H9 (cell line): ENCODE data around the gene ZBTB16. TPM values are rescaled to one million over a fixed set of nuclear protein-coding genes. Genes with fewer than 3 reads are reported as not detected.

ENCODE experiments used
- DNase-seq: peaks from one replicate; pipeline ENCODE4 v3.0.0-alpha.2; 2017
- H2AFZ ChIP-seq: one replicate; pipeline ENCODE4 v1.6.1; 2013; ENCODE audit warnings: mild to moderate bottlenecking, low read length, control low read depth, moderate library complexity
- H2AK5ac ChIP-seq: 2 replicates; pipeline ENCODE4 v1.6.1; 2013; ENCODE audit warnings: low read length, control low read depth, mixed read lengths; ENCODE audit not compliant: insufficient read length
- H2BK120ac ChIP-seq: one replicate; pipeline ENCODE4 v1.6.1; 2013; ENCODE audit warnings: low read depth, mild to moderate bottlenecking, low read length, control low read depth, inconsistent platforms; ENCODE audit not compliant: poor library complexity, severe bottlenecking
- H2BK12ac ChIP-seq: 2 replicates; pipeline ENCODE4 v1.6.1; 2013; ENCODE audit warnings: low read length, control low read depth, mixed read lengths, low read depth; ENCODE audit not compliant: insufficient read length
- H2BK15ac ChIP-seq: 2 replicates; pipeline ENCODE4 v1.6.1; 2013; ENCODE audit warnings: low read depth, low read length, control low read depth
- H2BK20ac ChIP-seq: one replicate; pipeline ENCODE4 v1.6.1; 2013; ENCODE audit warnings: low read depth, mild to moderate bottlenecking, low read length, control low read depth, inconsistent platforms; ENCODE audit not compliant: poor library complexity, severe bottlenecking
- H2BK5ac ChIP-seq: 2 replicates; pipeline ENCODE4 v1.6.1; 2013; ENCODE audit warnings: low read length, control low read depth, mixed read lengths; ENCODE audit not compliant: insufficient read length
- H3K14ac ChIP-seq: 2 replicates; pipeline ENCODE4 v1.6.1; 2013; ENCODE audit warnings: low read length, control low read depth; ENCODE audit not compliant: insufficient read depth
- H3K18ac ChIP-seq: 2 replicates; pipeline ENCODE4 v1.6.1; 2013; ENCODE audit warnings: low read depth, mild to moderate bottlenecking, mixed read lengths, low read length, control low read depth; ENCODE audit not compliant: insufficient read length
- H3K23ac ChIP-seq: 2 replicates; pipeline ENCODE4 v1.6.1; 2013; ENCODE audit warnings: low read length, control low read depth, mixed read lengths, low read depth; ENCODE audit not compliant: insufficient read length
- H3K23me2 ChIP-seq: 2 replicates; pipeline ENCODE4 v1.6.1; 2013; ENCODE audit warnings: low read depth, mild to moderate bottlenecking, mixed read lengths, low read length, control low read depth; ENCODE audit not compliant: insufficient read length, poor library complexity, severe bottlenecking
- H3K27ac ChIP-seq: 2 replicates; pipeline ENCODE4 v1.5.1; 2013; ENCODE audit warnings: low read length, control low read depth, mixed read lengths, low read depth; ENCODE audit not compliant: insufficient read length
- H3K27me3 ChIP-seq: 2 replicates; pipeline ENCODE4 v1.6.1; 2013; ENCODE audit warnings: low read length, control low read depth, inconsistent platforms; ENCODE audit not compliant: insufficient read depth
- H3K4ac ChIP-seq: 2 replicates; pipeline ENCODE4 v1.6.1; 2013; ENCODE audit warnings: low read depth, mild to moderate bottlenecking, control low read depth, inconsistent platforms, low read length, moderate library complexity
- H3K4me1 ChIP-seq: 2 replicates; pipeline ENCODE4 v1.6.1; 2013; ENCODE audit warnings: low read length, control low read depth, inconsistent platforms; ENCODE audit not compliant: insufficient read depth
- H3K4me2 ChIP-seq: 2 replicates; pipeline ENCODE4 v1.6.1; 2013; ENCODE audit warnings: low read length, control low read depth, mixed read lengths; ENCODE audit not compliant: insufficient read length, insufficient read depth
- H3K56ac ChIP-seq: 2 replicates; pipeline ENCODE4 v1.6.1; 2013; ENCODE audit warnings: low read depth, mild to moderate bottlenecking, mixed read lengths, low read length, control low read depth; ENCODE audit not compliant: insufficient read length
- H3K79me1 ChIP-seq: 2 replicates; pipeline ENCODE4 v1.6.1; 2013; ENCODE audit warnings: low read depth, mild to moderate bottlenecking, moderate library complexity, low read length, control low read depth, inconsistent platforms; ENCODE audit not compliant: insufficient read depth, poor library complexity, severe bottlenecking
- H3K79me2 ChIP-seq: 2 replicates; pipeline ENCODE4 v1.6.1; 2013; ENCODE audit warnings: low read length, control low read depth, inconsistent platforms; ENCODE audit not compliant: insufficient read depth
- H3K9ac ChIP-seq: 2 replicates; pipeline ENCODE4 v1.6.1; 2013; ENCODE audit warnings: low read length, control low read depth, mixed read lengths; ENCODE audit not compliant: insufficient read length; ENCODE audit errors: extremely low read depth
- H3K9me3 ChIP-seq: one replicate; pipeline ENCODE4 v1.6.1; 2013; ENCODE audit warnings: low read depth, low read length, inconsistent platforms; ENCODE audit not compliant: control insufficient read depth
- H3T11ph ChIP-seq: one replicate; pipeline ENCODE4 v1.6.1; 2013; ENCODE audit warnings: mild to moderate bottlenecking, low read length, control low read depth, inconsistent platforms
- H4K20me1 ChIP-seq: one replicate; pipeline ENCODE4 v1.6.1; 2013; ENCODE audit not compliant: control insufficient read depth, insufficient read length, insufficient read depth
- H4K5ac ChIP-seq: 2 replicates; pipeline ENCODE4 v1.6.1; 2013; ENCODE audit warnings: low read depth, mild to moderate bottlenecking, mixed read lengths, low read length, control low read depth; ENCODE audit not compliant: insufficient read length
- H4K8ac ChIP-seq: replicated peaks from 2 replicates; pipeline ENCODE4 v1.6.1; 2013; ENCODE audit warnings: low read length, control low read depth, mixed read lengths, low read depth; ENCODE audit not compliant: insufficient read length
- H4K91ac ChIP-seq: 2 replicates; pipeline ENCODE4 v1.6.1; 2013; ENCODE audit warnings: low read depth, mild to moderate bottlenecking, moderate library complexity, mixed read lengths, low read length, control low read depth; ENCODE audit not compliant: insufficient read length
- H3K27ac Mint-ChIP-seq, 3 experiments: 2 replicates in 2 of 3; 3 replicates in 1 of 3; pipeline ENCODE4 v1.8.0; 2020 to 2021; ENCODE audit warnings: mixed read lengths in 3 of 3, mild to moderate bottlenecking in 1 of 3, moderate library complexity in 1 of 3
- H3K27me3 Mint-ChIP-seq: 2 replicates; pipeline ENCODE4 v1.8.0; 2021; ENCODE audit warnings: low read depth, mild to moderate bottlenecking, moderate library complexity, mixed read lengths
- H3K36me3 Mint-ChIP-seq, 3 experiments: 2 replicates in 2 of 3; 3 replicates in 1 of 3; pipeline ENCODE4 v1.8.0; 2020 to 2021; ENCODE audit warnings: low read depth in 3 of 3, mixed read lengths in 3 of 3; ENCODE audit not compliant: insufficient read depth in 1 of 3
- H3K4me1 Mint-ChIP-seq, 2 experiments: 2 replicates each; pipeline ENCODE4 v1.8.0; 2020; ENCODE audit warnings: mixed read lengths in 2 of 2
- H3K4me3 Mint-ChIP-seq, 2 experiments: 2 replicates in 1 of 2; 3 replicates in 1 of 2; pipeline ENCODE4 v1.8.0; 2020 to 2021; ENCODE audit warnings: mild to moderate bottlenecking in 2 of 2, mixed read lengths in 2 of 2, moderate library complexity in 1 of 2
- H3K9me3 Mint-ChIP-seq, 2 experiments: 2 replicates in 1 of 2; 3 replicates in 1 of 2; pipeline ENCODE4 v1.8.0; 2020; ENCODE audit warnings: mild to moderate bottlenecking in 2 of 2, mixed read lengths in 2 of 2, moderate library complexity in 1 of 2
- WGBS: extraction: QIAGEN DNeasy Blood & Tissue Kit; methylation state at CpG from one replicate; pipeline ENCODE4 v1.1.7; 2013; ENCODE audit warnings: missing lambda C conversion rate, low lambda C conversion rate, mixed read lengths; ENCODE audit not compliant: insufficient read length; ENCODE audit errors: extremely low coverage; 5-methylcytosine and 5-hydroxymethylcytosine counted together
- total RNA-seq: library from RNA; stranded (reverse); gene quantifications from 2 replicates; pipeline ENCODE4 v1.2.1, GENCODE V29; 2021
- TF ChIP-seq, protein P1 (sequence below): fragments of 200-600 bp; sonication (generic); conservative IDR thresholded peaks from 3 replicates; pipeline ENCODE4 v1.8.0; 2021; ENCODE audit warnings: antibody characterized with exemption, mild to moderate bottlenecking

The ZBTB16 gene
- total RNA-seq, 1 experiment from 2014 or later = not detected

GRCh38 chr11:114159320-114159719, 99.8 kb downstream of the ZBTB16 start:
- no peaks in the 10 kb centered on the region for H3K79me1 ChIP-seq
- H3K14ac ChIP-seq = no peak overlapping the region
- H3K27me3 Mint-ChIP-seq = peaks cover 15% of the 10 kb centered on the region

More at GRCh38 chr11:114159320-114159719, 99.8 kb downstream of the ZBTB16 start:
- no peaks in the 10 kb centered on the region for H3K9me3 Mint-ChIP-seq
- Histone ChIP-seq H4K20me1 (no peaks in the 10 kb centered on the region), H3K23me2 (no peaks in the 10 kb centered on the region), H3K4me1 (peaks cover 4% of the 10 kb centered on the region; the same call in 1 of the 2 replicates), H2BK5ac (no peak overlapping the region), H4K91ac (no peak overlapping the region), H4K5ac (no peak overlapping the region), H2BK20ac (no peak overlapping the region), H3K4ac (no peak overlapping the region), H2BK12ac (no peak overlapping the region), H3K56ac (no peak overlapping the region), H2BK15ac (no peak overlapping the region), H4K8ac (no peak overlapping the region), H3K9me3 (no peaks in the 10 kb centered on the region), H3K18ac (no peak overlapping the region), H2AK5ac (no peak overlapping the region), H3K27me3 (no peaks in the 10 kb centered on the region; the same call in 1 of the 2 replicates), H3K9ac (no peak overlapping the region), H2BK120ac (no peak overlapping the region), H3K4me2 (no peak overlapping the region), H3K23ac (no peak overlapping the region), H2AFZ (no peak overlapping the region), H3K27ac (no peak overlapping the region), H3K79me2 (no peaks in the 10 kb centered on the region), H3T11ph (no peak overlapping the region)
- no CpG with 5 or more reads among the region's 5 CpGs for WGBS
- H3K27ac Mint-ChIP-seq = peak overlapping the region in 1 of 3 experiments; percentile 18; a peak in 1 of 7 replicates
- TF ChIP-seq, protein P1, sequence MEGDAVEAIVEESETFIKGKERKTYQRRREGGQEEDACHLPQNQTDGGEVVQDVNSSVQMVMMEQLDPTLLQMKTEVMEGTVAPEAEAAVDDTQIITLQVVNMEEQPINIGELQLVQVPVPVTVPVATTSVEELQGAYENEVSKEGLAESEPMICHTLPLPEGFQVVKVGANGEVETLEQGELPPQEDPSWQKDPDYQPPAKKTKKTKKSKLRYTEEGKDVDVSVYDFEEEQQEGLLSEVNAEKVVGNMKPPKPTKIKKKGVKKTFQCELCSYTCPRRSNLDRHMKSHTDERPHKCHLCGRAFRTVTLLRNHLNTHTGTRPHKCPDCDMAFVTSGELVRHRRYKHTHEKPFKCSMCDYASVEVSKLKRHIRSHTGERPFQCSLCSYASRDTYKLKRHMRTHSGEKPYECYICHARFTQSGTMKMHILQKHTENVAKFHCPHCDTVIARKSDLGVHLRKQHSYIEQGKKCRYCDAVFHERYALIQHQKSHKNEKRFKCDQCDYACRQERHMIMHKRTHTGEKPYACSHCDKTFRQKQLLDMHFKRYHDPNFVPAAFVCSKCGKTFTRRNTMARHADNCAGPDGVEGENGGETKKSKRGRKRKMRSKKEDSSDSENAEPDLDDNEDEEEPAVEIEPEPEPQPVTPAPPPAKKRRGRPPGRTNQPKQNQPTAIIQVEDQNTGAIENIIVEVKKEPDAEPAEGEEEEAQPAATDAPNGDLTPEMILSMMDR = no peak
- DNase-seq = no peak
- no peaks in the 10 kb centered on the region; a peak in 1 of 7 replicates for H3K36me3 Mint-ChIP-seq
- H3K4me3 Mint-ChIP-seq = no peak overlapping the region; a peak in 1 of 5 replicates
- H3K4me1 Mint-ChIP-seq = peaks cover 14 to 20% of the 10 kb centered on the region in 2 experiments
